K562 (cell line): ENCODE results near the gene KPNB1.

Source experiments
- BHLHE40 ChIP-seq: IDR thresholded peaks from 2 replicates; pipeline ENCODE4 v1.6.1; 2011; ENCODE audit warnings: low read length, improper control_type of control experiment
- CTCF ChIP-seq, 3 experiments: IDR thresholded peaks in 2 of 3; conservative IDR thresholded peaks in 1 of 3; 2 replicates each; pipeline ENCODE4 v1.5.1; 2011 to 2012; ENCODE audit warnings: low read length in 3 of 3, mild to moderate bottlenecking in 3 of 3, control low read depth in 2 of 3, improper control_type of control experiment in 1 of 3, inconsistent platforms in 1 of 3, low read depth in 1 of 3, mixed read lengths in 1 of 3, moderate library complexity in 1 of 3; ENCODE audit not compliant: insufficient read depth in 2 of 3
- EP300 ChIP-seq: IDR thresholded peaks from 2 replicates; pipeline ENCODE4 v1.6.1; 2012; ENCODE audit warnings: low read length, improper control_type of control experiment
- HDAC2 ChIP-seq: fragments of 450-650 bp; IDR thresholded peaks from 2 replicates; pipeline ENCODE4 v1.6.1; 2016; ENCODE audit warnings: mild to moderate bottlenecking
- HNRNPLL ChIP-seq: fragments of 200-400 bp; formaldehyde crosslinking; IDR thresholded peaks from 2 replicates; pipeline ENCODE4 v1.6.1; 2017; ENCODE audit warnings: low read length, low read depth, mild to moderate bottlenecking; ENCODE audit not compliant: poor library complexity, severe bottlenecking
- NR2C2 ChIP-seq, 2 experiments: fragments of 200-800 bp in 1 of 2; sonication (Bioruptor generic) in 1 of 2; sonication (generic) in 1 of 2; formaldehyde crosslinking in 1 of 2; IDR thresholded peaks; 2 replicates each; pipeline versions ENCODE4 v1.6.1 to v1.8.0; 2016 to 2022; ENCODE audit warnings: mild to moderate bottlenecking in 1 of 2, missing compliant biosample characterization in 1 of 2, missing genetic modification characterization in 1 of 2, missing genetic modification reagents in 1 of 2
- POLR2A ChIP-seq: fragments of 450-650 bp; conservative IDR thresholded peaks from 2 replicates; pipeline ENCODE4 v1.6.1; 2016
- REST ChIP-seq, 2 experiments: fragments of 450-650 bp; formaldehyde crosslinking in 1 of 2; IDR thresholded peaks; 2 replicates each; pipeline versions ENCODE4 v1.4.0 to v1.6.1; 2014 to 2020; ENCODE audit warnings: mild to moderate bottlenecking in 2 of 2, borderline replicate concordance in 1 of 2, low read depth in 1 of 2
- SREBF1 ChIP-seq: fragments of 150-350 bp; IDR thresholded peaks from 2 replicates; pipeline ENCODE4 v1.6.1; 2014; ENCODE audit warnings: antibody characterized with exemption, low read depth, low read length, borderline replicate concordance
- USF2 ChIP-seq: sonication (generic); formaldehyde crosslinking; IDR thresholded peaks from 2 replicates; pipeline ENCODE4 v1.5.0; 2020; ENCODE audit warnings: missing genetic modification reagents
- ZNF318 ChIP-seq, 2 experiments: fragments of 450-650 bp; IDR thresholded peaks; 2 replicates each; pipeline ENCODE4 v1.6.1; 2016; ENCODE audit warnings: mild to moderate bottlenecking in 2 of 2, borderline replicate concordance in 1 of 2, low read depth in 1 of 2, moderate library complexity in 1 of 2
- ZNF507 ChIP-seq: conservative IDR thresholded peaks from 2 replicates; pipeline ENCODE4 v1.6.1; 2017; ENCODE audit warnings: missing genetic modification characterization, missing compliant biosample characterization
- ZNF76 ChIP-seq: fragments of 250-450 bp; sonication (Bioruptor Pico); IDR thresholded peaks from 2 replicates; pipeline ENCODE4 v1.4.0; 2020; ENCODE audit warnings: mild to moderate bottlenecking, moderate library complexity, borderline replicate concordance
- ZZZ3 ChIP-seq: fragments of 450-650 bp; IDR thresholded peaks from 2 replicates; pipeline ENCODE4 v1.6.1; 2016; ENCODE audit warnings: antibody characterized with exemption, mild to moderate bottlenecking, moderate library complexity

GRCh38 chr17:47678196-47678595 is 28.5 kb downstream of the KPNB1 start:
- TF ChIP-seq ZNF76 (CRISPR knock-in tag) = no peak
- TF ChIP-seq ZNF507 (tag) = no peak
- no peak for TF ChIP-seq ZNF318 (IDR thresholded peaks at IDR 0.05; ENCODE audit: borderline replicate concordance in 1 of 2, low read depth in 1 of 2)
- TF ChIP-seq USF2 (CRISPR knock-in tag) = no peak
- no peak for TF ChIP-seq CTCF (IDR thresholded peaks at IDR 0.05 in 2 of 3, conservative IDR thresholded peaks at IDR 0.05 in 1 of 3; ENCODE audit: insufficient read depth in 2 of 3, low read depth in 1 of 3, low read length in 3 of 3)
- TF ChIP-seq ZZZ3 = no peak
- TF ChIP-seq EP300 = no peak
- no peak for TF ChIP-seq HDAC2
- no peak for TF ChIP-seq REST (IDR thresholded peaks at IDR 0.05; ENCODE audit: borderline replicate concordance)
- no peak for TF ChIP-seq REST (CRISPR knock-in tag; IDR thresholded peaks at IDR 0.05; ENCODE audit: low read depth)
- TF ChIP-seq BHLHE40 = no peak
- no peak for TF ChIP-seq SREBF1
- TF ChIP-seq HNRNPLL = no peak
- TF ChIP-seq POLR2A = no peak
- TF ChIP-seq NR2C2 (CRISPR knock-in tag; IDR thresholded peaks at IDR 0.05) = no peak
- TF ChIP-seq NR2C2 (tag; IDR thresholded peaks at IDR 0.05) = no peak
